ENCODE results near the gene MFSD11.
"Not testable (repeated sequence)": the region's sequence is repeated elsewhere in the genome, so short reads cannot be mapped to it uniquely, and the experiment has no call there.

Gene MFSD11

GRCh38 chr17:76797241-76797840 lies 59.4 kb downstream of the MFSD11 start:
- no peak for DNase-seq (ENCODE audit: low spot score)

- no peak for DNase-seq (ENCODE audit: low spot score)
These were observed 63.8 kb downstream of the MFSD11 start for GRCh38 chr17:76801706-76802105.

- peak; percentile 25 for DNase-seq (ENCODE audit: low spot score)
These were observed 67.4 kb downstream of the MFSD11 start for GRCh38 chr17:76805319-76805718.

GRCh38 chr17:76806151-76806550 lies 68.2 kb downstream of the MFSD11 start:
- DNase-seq (ENCODE audit: low spot score): not testable (repeated sequence)

- not testable (repeated sequence) for DNase-seq (ENCODE audit: low spot score)
These were observed 68.8 kb downstream of the MFSD11 start for GRCh38 chr17:76806767-76807166.

GRCh38 chr17:76808326-76808725 lies 70.4 kb downstream of the MFSD11 start:
- no peak for DNase-seq (ENCODE audit: low spot score)

- no peak for DNase-seq (ENCODE audit: low spot score)
These were observed 73.0 kb downstream of the MFSD11 start for GRCh38 chr17:76810956-76811355.

- no peak for DNase-seq (ENCODE audit: low spot score)
These were observed 73.9 kb downstream of the MFSD11 start for GRCh38 chr17:76811834-76812233.

- no peak for DNase-seq (ENCODE audit: low spot score)
These were observed 74.3 kb downstream of the MFSD11 start for GRCh38 chr17:76812263-76812662.

GRCh38 chr17:76812968-76813367 lies 75.0 kb downstream of the MFSD11 start:
- no peak for DNase-seq (ENCODE audit: low spot score)

- DNase-seq (ENCODE audit: low spot score): not testable (repeated sequence)
These were observed 78.1 kb downstream of the MFSD11 start for GRCh38 chr17:76815907-76816589.

- peak; percentile 35 for DNase-seq (ENCODE audit: low spot score)
These were observed 78.7 kb downstream of the MFSD11 start for GRCh38 chr17:76816590-76817135.

GRCh38 chr17:76820039-76820438 lies 82.1 kb downstream of the MFSD11 start:
- DNase-seq (ENCODE audit: low spot score): no peak

GRCh38 chr17:76820561-76820960 lies 82.6 kb downstream of the MFSD11 start:
- no peak for DNase-seq (ENCODE audit: low spot score)

- no peak for DNase-seq (ENCODE audit: low spot score)
These were observed 84.4 kb downstream of the MFSD11 start for GRCh38 chr17:76822184-76822778.

- no peak for DNase-seq (ENCODE audit: low spot score)
These were observed 86.2 kb downstream of the MFSD11 start for GRCh38 chr17:76824093-76824492.

- no peak for DNase-seq (ENCODE audit: low spot score)
These were observed 88.6 kb downstream of the MFSD11 start for GRCh38 chr17:76826330-76827068.

GRCh38 chr17:76827736-76828135 lies 89.8 kb downstream of the MFSD11 start:
- no peak for DNase-seq (ENCODE audit: low spot score)

Data from LoVo (cell line).